Measurements from ENCODE around the gene TTLL11.
"Not testable (repeated sequence)": the region's sequence is repeated elsewhere in the genome, so short reads cannot be mapped to it uniquely, and the experiment has no call there.

The TTLL11 gene

GRCh38 chr9:121815546-121816448 lies 277.3 kb downstream of the TTLL11 start:
- DNase-seq (ENCODE audit: low read depth in 2 of 2): no peak

GRCh38 chr9:121815084-121815483 lies 278.0 kb downstream of the TTLL11 start:
- no peak for DNase-seq (ENCODE audit: low read depth in 2 of 2)

GRCh38 chr9:121814594-121814993 lies 278.5 kb downstream of the TTLL11 start:
- DNase-seq (ENCODE audit: low read depth in 2 of 2): no peak

GRCh38 chr9:121813519-121814210 lies 279.4 kb downstream of the TTLL11 start:
- DNase-seq (ENCODE audit: low read depth in 2 of 2): no peak

GRCh38 chr9:121812159-121812735 lies 280.9 kb downstream of the TTLL11 start:
- DNase-seq (ENCODE audit: low read depth in 2 of 2): no peak

GRCh38 chr9:121811751-121812150 lies 281.4 kb downstream of the TTLL11 start:
- no peak for DNase-seq (ENCODE audit: low read depth in 2 of 2)

GRCh38 chr9:121811140-121811539 lies 282.0 kb downstream of the TTLL11 start:
- no peak for DNase-seq (ENCODE audit: low read depth in 2 of 2)

GRCh38 chr9:121810489-121810888 lies 282.6 kb downstream of the TTLL11 start:
- no peak for DNase-seq (ENCODE audit: low read depth in 2 of 2)

GRCh38 chr9:121809356-121810050 lies 283.6 kb downstream of the TTLL11 start:
- DNase-seq (ENCODE audit: low read depth in 2 of 2): no peak

GRCh38 chr9:121808781-121809180 lies 284.3 kb downstream of the TTLL11 start:
- no peak for DNase-seq (ENCODE audit: low read depth in 2 of 2)

- DNase-seq (ENCODE audit: low read depth in 2 of 2): no peak
Measured at GRCh38 chr9:121807823-121808278, 285.3 kb downstream of the TTLL11 start.

- DNase-seq (ENCODE audit: low read depth in 2 of 2): no peak
Measured at GRCh38 chr9:121807069-121807822, 285.9 kb downstream of the TTLL11 start.

- DNase-seq (ENCODE audit: low read depth in 2 of 2): no peak
Measured at GRCh38 chr9:121802753-121803152, 290.4 kb downstream of the TTLL11 start.

GRCh38 chr9:121801579-121801978 lies 291.5 kb downstream of the TTLL11 start:
- no peak for DNase-seq (ENCODE audit: low read depth in 2 of 2)

GRCh38 chr9:121800376-121800775 lies 292.7 kb downstream of the TTLL11 start:
- no peak for DNase-seq (ENCODE audit: low read depth in 2 of 2)

GRCh38 chr9:121798941-121799340 lies 294.2 kb downstream of the TTLL11 start:
- DNase-seq (ENCODE audit: low read depth in 2 of 2): no peak

GRCh38 chr9:121797081-121797480 lies 296.0 kb downstream of the TTLL11 start:
- no peak for DNase-seq (ENCODE audit: low read depth in 2 of 2)

GRCh38 chr9:121794334-121794733 lies 298.8 kb downstream of the TTLL11 start:
- not testable (repeated sequence) for DNase-seq (ENCODE audit: low read depth in 2 of 2)

- not testable (repeated sequence) for DNase-seq (ENCODE audit: low read depth in 2 of 2)
Measured at GRCh38 chr9:121792476-121792875, 300.6 kb downstream of the TTLL11 start.

- no peak for DNase-seq (ENCODE audit: low read depth in 2 of 2)
Measured at GRCh38 chr9:121790841-121791240, 302.3 kb downstream of the TTLL11 start.

- DNase-seq (ENCODE audit: low read depth in 2 of 2): no peak
Measured at GRCh38 chr9:121788686-121789366, 304.3 kb downstream of the TTLL11 start.

Measured in stimulated activated CD8-positive, alpha-beta memory T cell treated with anti-CD3 and anti-CD28 coated beads, Interleukin-15, amount 100 ng/mL, for 48 hours (primary cell).